Loucy (cell line): ENCODE data around the gene DGKB.

Experiments
- H2AFZ ChIP-seq: fragments of 200-600 bp; sonication (generic); 2 replicates; pipeline ENCODE4 v1.6.0; 2016; ENCODE audit warnings: antibody characterized with exemption, mild to moderate bottlenecking, low read length, moderate library complexity
- H3F3A ChIP-seq: fragments of 200-600 bp; 2 replicates; pipeline ENCODE4 v1.6.0; 2016; ENCODE audit warnings: antibody characterized with exemption, low read depth, mild to moderate bottlenecking
- H3K27me3 ChIP-seq: fragments of 200-600 bp; sonication (generic); 2 replicates; pipeline ENCODE4 v1.6.1; 2014; ENCODE audit warnings: low read length, mild to moderate bottlenecking; ENCODE audit not compliant: insufficient read depth, poor library complexity, severe bottlenecking
- H3K36me3 ChIP-seq: fragments of 200-600 bp; sonication (generic); 2 replicates; pipeline ENCODE4 v1.6.1; 2016; ENCODE audit warnings: low read length; ENCODE audit not compliant: insufficient read depth
- H3K4me1 ChIP-seq: fragments of 200-600 bp; sonication (generic); 2 replicates; pipeline ENCODE4 v1.5.1; 2014; ENCODE audit warnings: low read length, mild to moderate bottlenecking; ENCODE audit not compliant: insufficient read depth, poor library complexity, severe bottlenecking
- H3K4me2 ChIP-seq: fragments of 200-600 bp; sonication (generic); 2 replicates; pipeline ENCODE4 v1.6.0; 2014; ENCODE audit warnings: antibody characterized with exemption, low read length, low read depth, mild to moderate bottlenecking; ENCODE audit not compliant: poor library complexity, severe bottlenecking
- H3K4me3 ChIP-seq: fragments of 200-600 bp; sonication (generic); 2 replicates; pipeline ENCODE4 v1.5.1; 2014; ENCODE audit warnings: low read length, mild to moderate bottlenecking, mixed read lengths; ENCODE audit not compliant: poor library complexity, severe bottlenecking
- H3K79me2 ChIP-seq: fragments of 200-600 bp; sonication (generic); 2 replicates; pipeline ENCODE4 v1.6.1; 2014; ENCODE audit warnings: low read length; ENCODE audit not compliant: insufficient read depth
- H3K9ac ChIP-seq: fragments of 200-600 bp; sonication (generic); 2 replicates; pipeline ENCODE4 v1.6.0; 2014; ENCODE audit warnings: mild to moderate bottlenecking, low read depth, low read length, moderate library complexity; ENCODE audit not compliant: poor library complexity, severe bottlenecking
- H3K9me2 ChIP-seq: fragments of 200-600 bp; sonication (generic); replicated peaks from 2 replicates; pipeline ENCODE4 v1.6.1; 2016; ENCODE audit warnings: low read depth, low read length, mixed read lengths
- H3K9me3 ChIP-seq: fragments of 200-600 bp; sonication (generic); 2 replicates; pipeline ENCODE4 v1.6.1; 2014; ENCODE audit warnings: mild to moderate bottlenecking, antibody characterized with exemption, low read length, low read depth; ENCODE audit not compliant: insufficient read depth
- H4K20me1 ChIP-seq: fragments of 200-600 bp; sonication (generic); 2 replicates; pipeline ENCODE4 v1.6.0; 2014; ENCODE audit warnings: antibody characterized with exemption, low read length, mild to moderate bottlenecking; ENCODE audit not compliant: insufficient read depth, poor library complexity, severe bottlenecking
- CTCF ChIP-seq: fragments of 200-600 bp; sonication (generic); conservative IDR thresholded peaks from 2 replicates; pipeline ENCODE4 v1.5.1; 2014; ENCODE audit warnings: mild to moderate bottlenecking, antibody characterized with exemption, low read length
- EZH2phosphoT487 ChIP-seq: fragments of 200-600 bp; IDR thresholded peaks from 2 replicates; pipeline ENCODE4 v1.6.1; 2018; ENCODE audit warnings: antibody characterized with exemption, mild to moderate bottlenecking, moderate library complexity, borderline replicate concordance

Gene DGKB

GRCh38 chr7:14389595-14389994, 513.0 kb downstream of the DGKB start:
- no peaks in the 10 kb centered on the region for H3K36me3 ChIP-seq
- no peaks in the 10 kb centered on the region for H3K4me1 ChIP-seq
- H3K79me2 ChIP-seq = no peaks in the 10 kb centered on the region
- H2AFZ ChIP-seq = no peak overlapping the region
- no peak overlapping the region for H3K9ac ChIP-seq
- no peaks in the 10 kb centered on the region for H3K9me2 ChIP-seq
- no peaks in the 10 kb centered on the region for H3K27me3 ChIP-seq
- TF ChIP-seq CTCF = no peak
- H4K20me1 ChIP-seq = no peaks in the 10 kb centered on the region
- H3K4me2 ChIP-seq = no peak overlapping the region
- no peaks in the 10 kb centered on the region for H3F3A ChIP-seq
- no peak overlapping the region for H3K4me3 ChIP-seq
- H3K9me3 ChIP-seq = no peaks in the 10 kb centered on the region

- no peak overlapping the region for H3K4me2 ChIP-seq
- no peaks in the 10 kb centered on the region for H4K20me1 ChIP-seq
- no peak overlapping the region for H2AFZ ChIP-seq
- no peaks in the 10 kb centered on the region for H3K27me3 ChIP-seq
- H3K9me2 ChIP-seq = no peaks in the 10 kb centered on the region
- H3K4me1 ChIP-seq = no peaks in the 10 kb centered on the region
- no peak overlapping the region for H3K4me3 ChIP-seq
- H3K36me3 ChIP-seq = no peaks in the 10 kb centered on the region
- no peak for TF ChIP-seq EZH2phosphoT487
- TF ChIP-seq CTCF = no peak
- H3K79me2 ChIP-seq = no peaks in the 10 kb centered on the region
- H3K9ac ChIP-seq = no peak overlapping the region
- no peaks in the 10 kb centered on the region for H3F3A ChIP-seq
- H3K9me3 ChIP-seq = no peaks in the 10 kb centered on the region
Observed at GRCh38 chr7:14389181-14389591, 513.4 kb downstream of the DGKB start.

GRCh38 chr7:14385074-14385473, 517.5 kb downstream of the DGKB start:
- no peak overlapping the region for H3K4me2 ChIP-seq
- H3K27me3 ChIP-seq = no peaks in the 10 kb centered on the region
- H3K79me2 ChIP-seq = no peaks in the 10 kb centered on the region
- H4K20me1 ChIP-seq = no peaks in the 10 kb centered on the region
- H3F3A ChIP-seq = no peaks in the 10 kb centered on the region
- H2AFZ ChIP-seq = no peak overlapping the region
- H3K36me3 ChIP-seq = no peaks in the 10 kb centered on the region
- no peak for TF ChIP-seq CTCF
- H3K9me2 ChIP-seq = no peaks in the 10 kb centered on the region
- H3K9me3 ChIP-seq = no peaks in the 10 kb centered on the region; the same call in 1 of the 2 replicates
- no peaks in the 10 kb centered on the region for H3K4me1 ChIP-seq
- H3K9ac ChIP-seq = no peak overlapping the region
- H3K4me3 ChIP-seq = no peak overlapping the region
